ENCODE results near the gene ZIC4. TPM values are rescaled to one million over a fixed set of nuclear protein-coding genes. Genes with fewer than 3 reads are reported as not detected.

The ZIC4 gene
- total and polyA plus RNA-seq, 4 donors, result 0.06 TPM; not detected in 3

DNA sequence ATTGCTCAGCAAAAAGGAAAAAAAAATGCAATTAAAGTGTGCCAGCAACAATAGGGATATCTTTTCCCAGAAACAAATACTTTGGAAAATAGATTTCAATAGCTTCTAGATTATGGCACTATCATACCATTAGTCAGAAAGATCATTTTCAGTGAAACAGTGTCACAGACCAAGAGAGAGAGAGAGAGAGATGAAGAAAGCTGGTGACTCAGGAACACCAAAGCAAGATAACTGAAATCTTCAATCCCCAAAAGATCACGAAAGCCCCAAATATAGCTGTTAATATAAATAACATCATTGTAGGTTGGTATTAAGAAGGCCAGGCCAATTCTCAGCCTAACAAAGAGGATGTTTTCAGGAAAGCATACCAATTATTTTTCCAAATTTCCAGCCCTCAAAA, 57.4 kb downstream of the ZIC4 start:
- Histone ChIP-seq H3K9me3 (ENCODE audit: control insufficient read depth in 4 of 4, low read length in 3 of 4) (no peaks in the 10 kb centered on the region), H3K27ac (ENCODE audit: low read depth in 1 of 2, low read length in 2 of 2) (no peak overlapping the region), H3K9ac (ENCODE audit: low read depth in 1 of 2, low read length in 2 of 2) (no peak overlapping the region), H3K36me3 (ENCODE audit: control insufficient read depth in 4 of 4, insufficient read depth in 3 of 4, low read depth in 1 of 4, low read length in 3 of 4) (no peaks in the 10 kb centered on the region), H3K27me3 (ENCODE audit: control insufficient read depth in 4 of 4, insufficient read depth in 4 of 4, low read length in 3 of 4) (peaks cover 0 to 2% (median 1%) of the 10 kb centered on the region in 4 donors), H3K4me1 (ENCODE audit: control insufficient read depth in 4 of 4, insufficient read depth in 4 of 4, low read length in 3 of 4) (no peaks in the 10 kb centered on the region), H3K4me3 (ENCODE audit: low read depth in 1 of 3, low read length in 3 of 3) (no peak overlapping the region)
- no peak for DNase-seq (ENCODE audit: low spot score)
- TF ChIP-seq HNF4A (conservative IDR thresholded peaks at IDR 0.05) (no peak), FOXA1 (IDR thresholded peaks at IDR 0.05) (no peak), RXRA (IDR thresholded peaks at IDR 0.05) (no peak), YY1 (IDR thresholded peaks at IDR 0.05) (no peak), FOXA2 (IDR thresholded peaks at IDR 0.05) (no peak), SP1 (IDR thresholded peaks at IDR 0.05) (no peak), TAF1 (conservative IDR thresholded peaks at IDR 0.05) (no peak)
- WGBS, result 81% methylated on average over 1 of the region's 1 CpG

DNA sequence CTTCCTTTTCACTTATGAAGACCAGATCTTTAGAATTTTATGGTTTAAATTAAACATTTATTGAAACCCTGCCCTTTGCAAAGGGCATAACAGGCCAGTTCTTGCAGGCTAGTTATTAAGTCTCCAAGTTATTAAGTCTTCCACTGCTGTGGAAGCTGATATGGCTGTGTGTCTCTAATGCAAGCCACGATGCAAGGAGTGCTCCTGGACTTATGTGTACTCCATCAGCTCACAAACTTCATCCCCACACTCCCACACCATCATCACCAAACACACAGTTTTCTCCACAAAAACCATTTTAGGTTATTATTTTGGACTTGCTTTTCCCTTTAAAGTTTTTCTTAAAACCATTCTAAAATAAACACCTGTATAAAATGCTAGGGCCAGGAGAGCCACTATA, 62.4 kb downstream of the ZIC4 start:
- Histone ChIP-seq H3K27ac (ENCODE audit: low read depth in 1 of 2, low read length in 2 of 2) (no peak overlapping the region), H3K27me3 (ENCODE audit: control insufficient read depth in 4 of 4, insufficient read depth in 4 of 4, low read length in 3 of 4) (peaks cover 0 to 6% (median 2%) of the 10 kb centered on the region in 4 donors), H3K4me3 (ENCODE audit: low read depth in 1 of 3, low read length in 3 of 3) (no peak overlapping the region), H3K9me3 (ENCODE audit: control insufficient read depth in 4 of 4, low read length in 3 of 4) (no peaks in the 10 kb centered on the region), H3K36me3 (ENCODE audit: control insufficient read depth in 4 of 4, insufficient read depth in 3 of 4, low read depth in 1 of 4, low read length in 3 of 4) (no peaks in the 10 kb centered on the region), H3K9ac (ENCODE audit: low read depth in 1 of 2, low read length in 2 of 2) (no peak overlapping the region), H3K4me1 (ENCODE audit: control insufficient read depth in 4 of 4, insufficient read depth in 4 of 4, low read length in 3 of 4) (no peaks in the 10 kb centered on the region)
- DNase-seq (ENCODE audit: low spot score), result no peak
- 35% methylated on average over 1 of the region's 1 CpG for WGBS
- TF ChIP-seq HNF4G (IDR thresholded peaks at IDR 0.05), result no peak
- no peak for TF ChIP-seq NR2F2 (IDR thresholded peaks at IDR 0.05)
- TF ChIP-seq JUND (IDR thresholded peaks at IDR 0.05), result no peak
- no peak for TF ChIP-seq FOXA2 (IDR thresholded peaks at IDR 0.05)
- TF ChIP-seq, protein P1, sequence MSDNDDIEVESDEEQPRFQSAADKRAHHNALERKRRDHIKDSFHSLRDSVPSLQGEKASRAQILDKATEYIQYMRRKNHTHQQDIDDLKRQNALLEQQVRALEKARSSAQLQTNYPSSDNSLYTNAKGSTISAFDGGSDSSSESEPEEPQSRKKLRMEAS (IDR thresholded peaks at IDR 0.05), result no peak
- no peak for TF ChIP-seq GABPA (IDR thresholded peaks at IDR 0.05 in 1 of 2, conservative IDR thresholded peaks at IDR 0.05 in 1 of 2)
- TF ChIP-seq, protein P2, sequence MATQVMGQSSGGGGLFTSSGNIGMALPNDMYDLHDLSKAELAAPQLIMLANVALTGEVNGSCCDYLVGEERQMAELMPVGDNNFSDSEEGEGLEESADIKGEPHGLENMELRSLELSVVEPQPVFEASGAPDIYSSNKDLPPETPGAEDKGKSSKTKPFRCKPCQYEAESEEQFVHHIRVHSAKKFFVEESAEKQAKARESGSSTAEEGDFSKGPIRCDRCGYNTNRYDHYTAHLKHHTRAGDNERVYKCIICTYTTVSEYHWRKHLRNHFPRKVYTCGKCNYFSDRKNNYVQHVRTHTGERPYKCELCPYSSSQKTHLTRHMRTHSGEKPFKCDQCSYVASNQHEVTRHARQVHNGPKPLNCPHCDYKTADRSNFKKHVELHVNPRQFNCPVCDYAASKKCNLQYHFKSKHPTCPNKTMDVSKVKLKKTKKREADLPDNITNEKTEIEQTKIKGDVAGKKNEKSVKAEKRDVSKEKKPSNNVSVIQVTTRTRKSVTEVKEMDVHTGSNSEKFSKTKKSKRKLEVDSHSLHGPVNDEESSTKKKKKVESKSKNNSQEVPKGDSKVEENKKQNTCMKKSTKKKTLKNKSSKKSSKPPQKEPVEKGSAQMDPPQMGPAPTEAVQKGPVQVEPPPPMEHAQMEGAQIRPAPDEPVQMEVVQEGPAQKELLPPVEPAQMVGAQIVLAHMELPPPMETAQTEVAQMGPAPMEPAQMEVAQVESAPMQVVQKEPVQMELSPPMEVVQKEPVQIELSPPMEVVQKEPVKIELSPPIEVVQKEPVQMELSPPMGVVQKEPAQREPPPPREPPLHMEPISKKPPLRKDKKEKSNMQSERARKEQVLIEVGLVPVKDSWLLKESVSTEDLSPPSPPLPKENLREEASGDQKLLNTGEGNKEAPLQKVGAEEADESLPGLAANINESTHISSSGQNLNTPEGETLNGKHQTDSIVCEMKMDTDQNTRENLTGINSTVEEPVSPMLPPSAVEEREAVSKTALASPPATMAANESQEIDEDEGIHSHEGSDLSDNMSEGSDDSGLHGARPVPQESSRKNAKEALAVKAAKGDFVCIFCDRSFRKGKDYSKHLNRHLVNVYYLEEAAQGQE (IDR thresholded peaks at IDR 0.05), result no peak
- TF ChIP-seq ZBTB33 (IDR thresholded peaks at IDR 0.05), result no peak
- TF ChIP-seq, protein P3, sequence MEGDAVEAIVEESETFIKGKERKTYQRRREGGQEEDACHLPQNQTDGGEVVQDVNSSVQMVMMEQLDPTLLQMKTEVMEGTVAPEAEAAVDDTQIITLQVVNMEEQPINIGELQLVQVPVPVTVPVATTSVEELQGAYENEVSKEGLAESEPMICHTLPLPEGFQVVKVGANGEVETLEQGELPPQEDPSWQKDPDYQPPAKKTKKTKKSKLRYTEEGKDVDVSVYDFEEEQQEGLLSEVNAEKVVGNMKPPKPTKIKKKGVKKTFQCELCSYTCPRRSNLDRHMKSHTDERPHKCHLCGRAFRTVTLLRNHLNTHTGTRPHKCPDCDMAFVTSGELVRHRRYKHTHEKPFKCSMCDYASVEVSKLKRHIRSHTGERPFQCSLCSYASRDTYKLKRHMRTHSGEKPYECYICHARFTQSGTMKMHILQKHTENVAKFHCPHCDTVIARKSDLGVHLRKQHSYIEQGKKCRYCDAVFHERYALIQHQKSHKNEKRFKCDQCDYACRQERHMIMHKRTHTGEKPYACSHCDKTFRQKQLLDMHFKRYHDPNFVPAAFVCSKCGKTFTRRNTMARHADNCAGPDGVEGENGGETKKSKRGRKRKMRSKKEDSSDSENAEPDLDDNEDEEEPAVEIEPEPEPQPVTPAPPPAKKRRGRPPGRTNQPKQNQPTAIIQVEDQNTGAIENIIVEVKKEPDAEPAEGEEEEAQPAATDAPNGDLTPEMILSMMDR (IDR thresholded peaks at IDR 0.05; ENCODE audit: low read depth, low read length, missing input control), result no peak
- TF ChIP-seq RAD21 (IDR thresholded peaks at IDR 0.05), result no peak
- TF ChIP-seq RXRA (IDR thresholded peaks at IDR 0.05), result no peak
